GDM1 (cell line): ENCODE measurements around the gene SMYD3.
"Not testable (repeated sequence)": the region's sequence is repeated elsewhere in the genome, so short reads cannot be mapped to it uniquely, and the experiment has no call there.

Source experiments
- DNase-seq: peaks from one replicate; lab custom pipeline; 2025; lab: John Stamatoyannopoulos, UW

Gene SMYD3

DNA sequence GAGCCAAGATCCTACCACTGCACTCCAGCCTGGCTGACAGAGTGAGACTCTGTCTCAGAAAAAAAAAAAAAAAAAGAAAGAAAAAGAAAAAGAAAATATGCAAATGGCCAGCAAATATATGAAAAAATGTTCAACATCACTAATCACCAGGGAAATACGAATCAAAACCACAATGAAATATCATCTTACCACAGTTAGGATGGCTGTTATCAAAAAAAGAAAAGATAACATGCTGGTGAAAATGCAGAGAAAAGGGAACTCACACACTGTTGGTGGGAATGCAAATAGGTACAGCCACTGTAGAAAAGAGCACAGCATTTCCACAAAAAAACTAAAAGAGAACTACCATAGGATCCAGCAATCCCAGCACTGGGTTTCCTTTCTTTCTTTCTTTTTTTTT, 477.5 kb downstream of the SMYD3 start:
- no peak for DNase-seq

DNA sequence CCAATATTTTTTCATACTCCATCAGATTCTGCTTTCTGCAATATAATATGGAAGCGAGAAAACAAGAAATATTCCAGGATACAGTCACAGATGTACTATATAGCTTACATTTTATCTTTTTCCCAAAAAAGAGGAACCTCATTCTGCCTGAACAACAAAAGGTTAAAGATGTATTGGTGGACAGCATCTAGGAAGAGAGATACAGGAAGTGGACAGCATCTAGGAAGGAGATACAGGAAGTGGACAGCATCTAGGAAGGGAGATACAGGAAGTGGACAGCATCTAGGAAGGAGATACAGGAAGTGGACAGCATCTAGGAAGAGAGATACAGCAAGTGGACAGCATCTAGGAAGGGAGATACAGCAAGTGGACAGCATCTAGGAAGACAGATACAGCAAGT, 483.0 kb downstream of the SMYD3 start:
- DNase-seq, result not testable (repeated sequence)

DNA sequence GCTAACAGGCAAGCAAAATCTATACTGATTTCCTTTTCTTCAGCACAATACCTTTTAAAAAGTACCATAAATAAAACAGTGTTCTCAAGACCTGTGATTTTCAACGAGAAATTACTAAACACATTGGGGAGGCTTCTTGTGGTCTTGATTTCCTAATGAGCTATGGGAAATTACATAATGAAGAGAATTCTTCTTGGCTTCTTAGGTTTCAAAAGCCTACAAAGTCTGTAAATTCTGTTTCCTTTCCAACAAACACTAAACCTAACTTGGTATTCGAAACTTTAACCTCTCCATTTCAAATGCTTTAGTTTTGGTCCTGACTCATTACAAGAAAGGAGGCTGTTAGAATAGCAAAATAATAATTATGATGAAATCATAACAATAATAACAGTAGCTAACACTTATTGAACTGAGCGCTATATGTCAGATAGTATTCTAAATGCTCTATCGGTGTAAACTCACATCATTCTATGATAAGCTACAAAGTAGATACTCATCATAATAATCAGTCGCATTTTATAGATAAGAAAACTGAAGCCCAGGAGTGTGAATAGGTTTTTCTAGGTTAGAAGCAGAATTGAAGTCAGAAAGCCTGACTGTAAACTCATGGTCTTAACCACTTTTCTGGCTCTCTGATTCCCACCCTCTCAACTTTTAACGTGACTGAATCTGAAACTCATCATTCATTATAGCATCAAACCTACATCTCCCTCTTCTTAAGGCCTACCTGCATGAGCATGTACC, 486.7 kb downstream of the SMYD3 start:
- DNase-seq, result no peak

GRCh38 chr1:246018146-246018545, 488.9 kb downstream of the SMYD3 start:
- no peak for DNase-seq

DNA sequence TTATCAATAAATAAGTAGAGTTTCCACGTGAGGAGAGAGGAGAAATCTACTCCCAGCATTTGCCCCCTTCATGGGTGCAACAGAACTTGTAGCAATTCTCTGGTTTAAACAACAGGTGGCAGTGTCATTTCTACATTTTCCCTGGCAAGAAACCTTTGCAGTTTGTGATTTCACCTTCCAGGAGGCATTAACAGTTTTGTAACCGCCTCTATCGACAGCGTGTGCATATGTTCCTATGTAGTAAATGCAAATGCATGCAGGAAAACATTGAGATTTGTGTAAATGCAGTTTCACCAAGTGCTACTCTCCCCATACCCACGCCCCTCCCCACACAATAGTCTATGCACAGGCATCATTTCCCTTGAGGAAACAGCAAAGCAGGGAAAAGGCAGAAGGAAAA, 494.7 kb downstream of the SMYD3 start:
- peak; percentile 37 for DNase-seq

DNA sequence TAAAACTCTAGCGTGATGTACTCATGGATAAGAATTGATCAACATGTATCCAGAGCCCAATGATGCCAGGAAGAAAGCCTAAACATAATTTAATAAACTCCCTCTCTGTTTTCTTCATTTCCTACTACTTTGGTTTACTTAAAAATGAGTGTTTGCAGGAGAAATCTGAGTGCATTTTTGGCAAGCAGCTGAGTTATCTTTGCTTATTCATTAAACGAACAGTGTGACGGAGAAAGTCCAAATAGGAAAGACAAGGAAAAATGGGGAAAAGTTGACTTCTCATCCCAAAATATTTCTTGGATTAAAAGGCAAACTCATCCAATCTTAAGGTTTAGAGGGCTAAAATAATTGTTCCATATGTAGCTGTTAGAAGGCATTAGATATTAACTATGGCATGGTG, 496.7 kb downstream of the SMYD3 start:
- DNase-seq, result no peak

DNA sequence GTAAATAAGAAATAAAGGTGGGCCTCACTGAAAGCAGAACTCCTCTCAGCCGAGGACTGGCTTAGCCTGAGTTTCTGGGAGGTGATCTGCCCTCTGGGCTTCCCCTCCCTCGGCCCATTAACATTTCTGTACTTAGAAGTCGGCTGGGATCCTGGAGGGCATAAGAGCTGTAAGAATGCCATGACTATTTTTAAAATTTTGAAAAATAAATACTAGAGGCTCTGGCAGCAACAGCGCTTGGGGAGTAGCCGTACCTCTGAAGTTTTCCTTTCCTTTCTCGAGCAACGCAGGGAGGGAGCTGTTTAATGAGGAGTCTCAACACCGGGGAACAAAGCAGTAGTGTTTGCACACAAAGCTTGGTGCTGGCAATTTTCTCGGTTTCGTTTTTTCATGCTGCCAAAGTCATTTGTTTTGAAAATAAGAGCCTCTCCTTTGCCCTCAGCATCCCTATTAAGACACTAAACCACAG, 498.7 kb downstream of the SMYD3 start:
- DNase-seq, result no peak

DNA sequence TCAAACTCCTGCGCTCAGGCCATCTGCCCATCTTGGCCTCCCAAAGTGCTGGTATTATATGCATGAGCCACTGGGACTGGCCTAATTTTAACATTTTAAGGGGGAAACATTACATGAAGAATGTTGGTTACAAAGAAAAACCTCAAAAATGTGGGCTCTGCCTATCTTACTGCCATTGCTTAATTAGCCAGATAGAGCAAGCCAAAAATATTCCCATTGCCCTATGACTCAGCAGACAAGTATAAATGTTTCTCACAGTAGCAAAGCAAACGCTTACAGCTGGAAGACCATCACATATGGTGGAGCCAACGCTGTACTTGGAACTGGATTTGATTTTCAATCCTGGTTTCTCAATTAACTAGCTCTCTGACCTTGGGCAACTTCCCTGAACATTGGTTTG, 502.0 kb downstream of the SMYD3 start:
- DNase-seq, result peak; percentile 4

- DNase-seq, result no peak
These were observed 502.8 kb downstream of the SMYD3 start for GRCh38 chr1:246004301-246004700.

DNA sequence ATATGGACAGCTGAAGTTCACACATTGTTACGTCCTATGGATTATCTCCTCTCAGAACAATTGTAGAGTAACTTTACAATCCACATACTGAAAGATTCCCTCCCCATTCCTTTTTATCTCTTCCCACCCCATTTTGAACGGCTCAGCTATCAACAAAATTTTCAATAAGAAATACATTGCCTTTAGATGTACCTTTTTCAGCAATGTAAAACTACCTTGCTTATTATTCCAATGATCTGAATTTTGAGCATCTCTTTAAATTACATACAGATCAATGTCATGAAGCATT, 503.7 kb downstream of the SMYD3 start:
- no peak for DNase-seq

- DNase-seq, result peak; percentile 54
These were observed 504.2 kb downstream of the SMYD3 start for GRCh38 chr1:246002725-246003441.

GRCh38 chr1:246001837-246002230, 505.2 kb downstream of the SMYD3 start:
- no peak for DNase-seq

DNA sequence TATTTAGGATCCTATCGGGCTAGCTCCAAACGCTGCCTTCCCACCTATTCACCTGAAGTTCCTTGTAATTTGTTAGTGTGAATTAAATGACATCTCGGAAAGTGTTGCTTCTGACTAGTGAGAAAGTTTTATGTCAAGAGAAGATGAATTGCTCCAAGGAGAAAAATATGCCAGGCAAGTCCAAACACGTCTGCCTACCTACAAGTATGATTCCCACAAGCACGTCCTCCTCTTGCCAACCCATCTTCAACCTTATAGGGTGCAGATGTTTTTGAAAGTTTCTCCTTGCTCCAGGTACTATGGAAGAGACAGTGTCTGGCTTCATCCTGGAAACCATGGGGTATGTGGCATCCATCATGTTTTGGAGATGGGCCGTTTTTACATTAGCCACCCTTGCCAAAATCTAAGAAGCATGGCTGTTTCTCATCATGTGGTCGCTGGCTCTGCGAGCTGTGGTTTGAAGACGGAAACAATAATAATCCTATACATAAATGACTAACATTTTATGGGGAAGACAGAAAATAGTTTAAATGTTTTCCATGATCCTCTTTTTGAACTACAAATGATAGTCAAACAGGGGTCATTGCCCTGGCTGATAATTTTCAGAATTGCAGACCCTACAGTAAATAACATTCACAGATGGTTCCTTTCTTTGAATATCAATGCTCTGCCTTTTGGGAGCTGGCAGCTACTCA, 505.8 kb downstream of the SMYD3 start:
- no peak for DNase-seq

DNA sequence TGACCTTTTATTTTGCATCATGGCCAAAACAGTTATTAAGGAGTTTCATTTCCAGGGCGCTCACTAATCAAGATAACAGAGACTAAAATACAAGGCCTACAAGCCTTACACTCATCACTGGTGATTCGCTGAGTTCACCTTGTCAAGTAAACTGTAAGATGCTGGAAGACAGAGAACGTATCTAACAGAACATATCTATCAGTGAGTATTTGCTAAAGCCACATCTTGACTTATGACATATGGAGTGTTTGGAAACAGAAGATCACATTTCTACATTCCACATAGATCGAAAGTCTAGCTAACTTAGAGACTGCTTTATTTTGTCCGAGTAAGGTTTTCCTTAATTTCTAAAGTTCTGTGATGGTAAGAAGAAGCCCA, 506.5 kb downstream of the SMYD3 start:
- no peak for DNase-seq

- peak; percentile 22 for DNase-seq
These were observed 507.1 kb downstream of the SMYD3 start for GRCh38 chr1:245999697-246000637.

- DNase-seq, result no peak
These were observed 509.4 kb downstream of the SMYD3 start for GRCh38 chr1:245997471-245998258.

- no peak for DNase-seq
These were observed 510.3 kb downstream of the SMYD3 start for GRCh38 chr1:245996811-245997210.

GRCh38 chr1:245995474-245995873, 511.6 kb downstream of the SMYD3 start:
- no peak for DNase-seq

GRCh38 chr1:245991266-245991665, 515.8 kb downstream of the SMYD3 start:
- no peak for DNase-seq

DNA sequence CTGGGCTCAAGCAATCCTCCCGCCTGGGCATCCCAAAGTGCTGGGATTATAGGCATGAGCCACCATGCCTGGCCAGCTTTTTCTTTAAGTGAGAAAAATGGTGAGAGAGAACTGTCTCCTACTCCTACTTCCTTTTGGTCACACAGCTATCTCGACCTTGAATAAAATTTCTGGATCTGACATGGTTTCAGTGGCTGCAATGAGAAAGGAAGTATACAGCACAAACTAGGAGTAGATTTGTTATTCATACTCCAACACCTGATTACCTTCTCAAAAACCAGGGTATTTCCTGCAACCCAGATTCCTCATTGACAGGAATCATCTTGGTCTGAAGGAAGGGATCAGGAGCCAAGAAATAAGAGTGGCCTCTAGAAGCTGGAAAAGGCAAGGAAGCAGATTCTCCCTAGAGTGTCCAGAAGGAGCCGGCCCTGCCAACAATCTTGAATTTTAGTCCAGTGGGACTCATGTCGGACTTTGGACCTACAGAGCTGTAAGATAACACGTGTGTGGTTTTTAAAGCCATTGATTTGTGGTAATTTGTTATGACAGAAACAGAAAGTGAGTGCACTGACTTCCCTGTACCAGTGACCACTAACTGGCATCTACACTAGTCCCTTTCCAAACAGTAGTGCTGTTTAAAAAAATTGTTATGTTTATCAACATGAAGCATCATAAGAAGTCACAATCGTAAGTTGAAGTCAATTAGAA, 516.6 kb downstream of the SMYD3 start:
- DNase-seq, result no peak
